ENCODE measurements around the gene CPOX.

CPOX gene

DNA sequence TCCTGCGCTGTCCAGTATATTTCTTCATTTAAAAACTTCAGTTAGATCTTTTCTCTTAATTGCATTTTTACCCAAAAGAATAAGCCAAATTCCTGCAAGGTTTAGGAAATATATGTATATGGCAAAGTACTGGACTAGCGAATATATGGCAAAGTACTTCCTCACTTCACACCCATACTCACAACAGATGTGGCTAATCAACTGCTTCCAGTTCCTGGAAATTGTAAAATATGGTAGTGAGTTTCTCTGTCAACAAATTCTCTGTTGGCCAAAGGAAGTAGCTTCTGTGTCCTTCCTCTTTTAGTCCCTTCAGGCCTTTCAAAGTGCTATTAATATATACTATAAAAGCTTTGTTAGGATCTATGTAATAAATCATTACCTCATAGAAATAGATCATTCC is 39.7 kb downstream of the CPOX start:
- no peak overlapping the region for H3K4me3 ChIP-seq (ENCODE audit: low read depth, low read length)
- TF ChIP-seq POLR2A (IDR thresholded peaks at IDR 0.05; ENCODE audit: extremely low read depth, insufficient read length) (no peak), MYC (IDR thresholded peaks at IDR 0.05; ENCODE audit: low read depth, low read length) (no peak)
- TF ChIP-seq, protein P1, sequence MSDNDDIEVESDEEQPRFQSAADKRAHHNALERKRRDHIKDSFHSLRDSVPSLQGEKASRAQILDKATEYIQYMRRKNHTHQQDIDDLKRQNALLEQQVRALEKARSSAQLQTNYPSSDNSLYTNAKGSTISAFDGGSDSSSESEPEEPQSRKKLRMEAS (IDR thresholded peaks at IDR 0.05; ENCODE audit: low read depth, low read length), result no peak
- TF ChIP-seq, protein P2, sequence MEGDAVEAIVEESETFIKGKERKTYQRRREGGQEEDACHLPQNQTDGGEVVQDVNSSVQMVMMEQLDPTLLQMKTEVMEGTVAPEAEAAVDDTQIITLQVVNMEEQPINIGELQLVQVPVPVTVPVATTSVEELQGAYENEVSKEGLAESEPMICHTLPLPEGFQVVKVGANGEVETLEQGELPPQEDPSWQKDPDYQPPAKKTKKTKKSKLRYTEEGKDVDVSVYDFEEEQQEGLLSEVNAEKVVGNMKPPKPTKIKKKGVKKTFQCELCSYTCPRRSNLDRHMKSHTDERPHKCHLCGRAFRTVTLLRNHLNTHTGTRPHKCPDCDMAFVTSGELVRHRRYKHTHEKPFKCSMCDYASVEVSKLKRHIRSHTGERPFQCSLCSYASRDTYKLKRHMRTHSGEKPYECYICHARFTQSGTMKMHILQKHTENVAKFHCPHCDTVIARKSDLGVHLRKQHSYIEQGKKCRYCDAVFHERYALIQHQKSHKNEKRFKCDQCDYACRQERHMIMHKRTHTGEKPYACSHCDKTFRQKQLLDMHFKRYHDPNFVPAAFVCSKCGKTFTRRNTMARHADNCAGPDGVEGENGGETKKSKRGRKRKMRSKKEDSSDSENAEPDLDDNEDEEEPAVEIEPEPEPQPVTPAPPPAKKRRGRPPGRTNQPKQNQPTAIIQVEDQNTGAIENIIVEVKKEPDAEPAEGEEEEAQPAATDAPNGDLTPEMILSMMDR (IDR thresholded peaks at IDR 0.05; ENCODE audit: low read depth, low read length), result no peak
- DNase-seq (ENCODE audit: low read depth), result no peak

DNA sequence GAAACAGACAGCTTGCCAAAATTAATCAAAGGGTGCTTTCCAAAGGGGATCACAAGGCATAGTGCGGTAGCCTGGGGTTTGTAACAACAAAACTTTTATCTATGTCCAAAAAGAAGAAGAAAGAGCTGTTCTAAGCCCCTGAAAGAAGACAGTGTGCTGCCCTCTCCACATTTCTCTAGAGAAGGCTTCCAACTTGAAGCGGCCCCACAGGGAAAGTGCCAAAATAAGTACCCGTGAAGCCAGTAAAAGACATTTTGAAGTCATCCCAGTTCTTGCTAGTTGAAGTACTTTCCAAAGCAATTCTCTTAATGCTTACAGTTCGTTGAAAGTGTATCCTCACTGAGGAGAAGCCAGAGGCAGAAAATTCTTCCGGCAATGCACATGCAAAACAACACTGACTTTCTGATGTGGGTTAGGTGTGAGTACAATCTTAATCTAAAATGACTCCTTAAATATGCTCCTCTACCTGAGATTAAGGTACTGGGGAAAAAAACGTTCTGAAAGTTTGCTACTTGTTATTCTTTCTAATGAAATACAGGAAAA is 40.3 kb downstream of the CPOX start:
- TF ChIP-seq MYC (IDR thresholded peaks at IDR 0.05; ENCODE audit: low read depth, low read length), result no peak
- TF ChIP-seq, protein P2 (IDR thresholded peaks at IDR 0.05; ENCODE audit: low read depth, low read length), result no peak
- TF ChIP-seq, protein P1 (IDR thresholded peaks at IDR 0.05; ENCODE audit: low read depth, low read length), result no peak
- DNase-seq (ENCODE audit: low read depth), result no peak
- no peak overlapping the region for H3K4me3 ChIP-seq (ENCODE audit: low read depth, low read length)

DNA sequence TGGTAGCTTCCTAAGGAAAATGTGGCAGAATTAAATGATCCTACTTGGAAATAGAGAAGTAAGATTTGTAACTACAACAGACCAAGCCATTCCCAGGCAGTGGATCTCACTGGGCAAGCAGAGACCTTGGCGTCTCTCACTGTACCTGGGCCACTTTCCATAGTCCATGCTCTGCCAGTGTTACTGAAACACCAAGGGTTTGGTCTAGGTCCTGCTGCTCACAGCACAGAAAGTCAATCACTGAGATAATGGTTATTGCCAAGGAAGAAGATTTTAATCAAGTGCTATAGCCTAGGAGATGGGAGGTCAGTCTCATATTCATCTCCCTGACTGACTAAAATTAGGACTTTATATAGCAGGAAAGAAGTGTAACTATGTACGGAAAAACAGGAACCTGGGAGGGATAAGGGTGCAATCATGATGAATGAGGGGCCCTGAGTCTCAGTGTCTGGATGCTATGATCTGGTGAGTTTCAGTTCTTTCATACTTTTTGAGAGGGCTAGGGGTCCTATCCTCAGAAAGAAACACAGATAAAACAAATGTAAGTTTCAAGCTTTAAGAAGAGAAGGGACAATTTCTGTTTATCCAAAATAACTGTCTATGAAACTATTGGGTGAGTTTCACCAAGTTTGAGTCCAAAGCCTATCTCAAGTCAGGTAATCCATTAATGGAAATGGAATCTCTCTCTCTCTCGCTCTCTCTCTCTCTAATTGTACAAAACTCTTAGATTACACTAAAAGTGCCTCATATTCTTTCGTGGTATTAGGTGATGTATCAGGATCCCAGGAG is 41.0 kb downstream of the CPOX start:
- TF ChIP-seq POLR2A (IDR thresholded peaks at IDR 0.05; ENCODE audit: extremely low read depth, insufficient read length) (no peak), MYC (IDR thresholded peaks at IDR 0.05; ENCODE audit: low read depth, low read length) (no peak)
- TF ChIP-seq, protein P1 (IDR thresholded peaks at IDR 0.05; ENCODE audit: low read depth, low read length), result no peak
- TF ChIP-seq, protein P2 (IDR thresholded peaks at IDR 0.05; ENCODE audit: low read depth, low read length), result no peak
- DNase-seq (ENCODE audit: low read depth), result no peak
- no peak overlapping the region for H3K4me3 ChIP-seq (ENCODE audit: low read depth, low read length)

DNA sequence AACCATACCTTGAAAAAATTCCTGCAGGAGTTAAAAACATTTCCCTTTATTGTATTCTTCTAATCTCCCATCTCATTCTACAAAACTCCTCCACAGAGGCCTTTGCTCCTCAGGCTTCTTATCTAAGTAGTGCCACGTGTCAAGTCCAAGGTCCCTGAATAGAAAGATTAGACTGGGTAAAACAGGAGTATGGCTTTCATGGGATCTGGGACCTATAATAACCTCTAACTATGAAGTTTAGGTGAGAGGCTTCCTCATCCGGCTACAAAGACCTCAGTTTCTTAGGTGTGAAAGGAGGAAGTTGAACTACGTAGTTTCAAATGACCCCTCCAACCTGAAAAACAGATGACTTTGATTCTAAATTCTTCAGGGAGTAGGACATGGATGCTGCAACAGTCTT is 41.7 kb downstream of the CPOX start:
- TF ChIP-seq, protein P1 (IDR thresholded peaks at IDR 0.05; ENCODE audit: low read depth, low read length), result no peak
- TF ChIP-seq, protein P2 (IDR thresholded peaks at IDR 0.05; ENCODE audit: low read depth, low read length), result no peak
- TF ChIP-seq MYC (IDR thresholded peaks at IDR 0.05; ENCODE audit: low read depth, low read length) (no peak), POLR2A (IDR thresholded peaks at IDR 0.05; ENCODE audit: extremely low read depth, insufficient read length) (no peak)
- DNase-seq (ENCODE audit: low read depth), result no peak
- no peak overlapping the region for H3K4me3 ChIP-seq (ENCODE audit: low read depth, low read length)

DNA sequence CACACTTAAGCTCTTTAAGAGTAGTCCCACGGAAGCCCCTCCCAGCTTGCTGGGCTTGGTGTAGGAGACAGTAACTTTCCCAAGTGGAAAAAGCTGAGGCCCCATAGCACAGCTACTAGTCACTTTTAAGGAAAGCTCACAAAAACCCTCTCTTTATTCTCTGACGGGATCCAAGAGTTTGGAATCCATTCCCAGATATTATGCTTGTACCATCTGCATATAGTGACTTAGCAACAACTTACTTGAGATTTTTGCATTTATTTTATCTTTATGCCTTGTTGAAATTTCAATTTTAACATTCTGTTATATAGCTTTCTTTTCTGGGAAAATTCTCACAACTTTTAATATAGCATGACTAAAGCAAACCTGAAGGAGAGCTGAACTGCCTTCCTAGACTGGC is 42.2 kb downstream of the CPOX start:
- no peak for DNase-seq (ENCODE audit: low read depth)
- TF ChIP-seq MYC (IDR thresholded peaks at IDR 0.05; ENCODE audit: low read depth, low read length), result no peak
- H3K4me3 ChIP-seq (ENCODE audit: low read depth, low read length), result no peak overlapping the region

DNA sequence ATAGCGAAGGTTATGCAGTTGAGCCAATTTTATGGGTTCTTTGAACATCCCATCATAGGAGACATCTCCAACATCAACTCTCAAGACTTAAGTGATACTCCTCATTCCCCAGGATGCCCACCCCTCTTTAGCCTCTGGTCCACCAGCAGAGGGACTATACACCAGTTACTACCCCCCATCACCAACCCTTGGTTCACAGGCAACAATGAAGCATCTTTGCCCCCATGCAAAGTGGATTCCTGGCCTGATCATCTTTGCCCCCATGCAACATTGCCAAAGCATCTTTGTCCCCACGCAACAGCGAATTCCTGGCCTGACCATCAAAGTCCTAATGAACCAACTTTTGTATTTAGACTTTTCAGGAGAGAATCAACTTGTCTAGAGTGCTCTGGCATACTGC is 42.6 kb downstream of the CPOX start:
- H3K4me3 ChIP-seq (ENCODE audit: low read depth, low read length), result no peak overlapping the region
- DNase-seq (ENCODE audit: low read depth), result no peak
- TF ChIP-seq, protein P1 (IDR thresholded peaks at IDR 0.05; ENCODE audit: low read depth, low read length), result no peak
- no peak for TF ChIP-seq POLR2A (IDR thresholded peaks at IDR 0.05; ENCODE audit: extremely low read depth, insufficient read length)
- TF ChIP-seq, protein P2 (IDR thresholded peaks at IDR 0.05; ENCODE audit: low read depth, low read length), result no peak
- TF ChIP-seq MYC (IDR thresholded peaks at IDR 0.05; ENCODE audit: low read depth, low read length), result no peak
